Chondrocyte (in vitro differentiated cells): Measurements from ENCODE around the gene SNRK. TPM values are rescaled to one million over a fixed set of nuclear protein-coding genes. Genes with fewer than 3 reads are reported as not detected.

Experiments used
- DNase-seq: peaks from one replicate; pipeline ENCODE4 v3.0.0; 2021; ENCODE audit warnings: mixed read lengths, low spot score
- H3K27ac Mint-ChIP-seq: one replicate; pipeline ENCODE4 v1.8.0; 2021; ENCODE audit warnings: mild to moderate bottlenecking, moderate library complexity, mixed read lengths; ENCODE audit not compliant: unreplicated experiment
- H3K27me3 Mint-ChIP-seq: 2 replicates; pipeline ENCODE4 v1.8.0; 2021; ENCODE audit warnings: low read depth, mixed read lengths
- H3K36me3 Mint-ChIP-seq: 2 replicates; pipeline ENCODE4 v1.8.0; 2021; ENCODE audit warnings: low read depth, mixed read lengths
- H3K4me1 Mint-ChIP-seq: 2 replicates; pipeline ENCODE4 v1.8.0; 2021; ENCODE audit warnings: low read depth, mild to moderate bottlenecking, mixed read lengths
- H3K4me3 Mint-ChIP-seq: one replicate; pipeline ENCODE4 v1.8.0; 2021; ENCODE audit warnings: mild to moderate bottlenecking, moderate library complexity, mixed read lengths; ENCODE audit not compliant: unreplicated experiment
- H3K9me3 Mint-ChIP-seq: 2 replicates; pipeline ENCODE4 v1.8.0; 2021; ENCODE audit warnings: low read depth, mixed read lengths
- total RNA-seq: library from RNA; stranded (reverse); gene quantifications from 3 replicates; pipeline ENCODE4 v1.2.1, GENCODE V29; 2021
- TF ChIP-seq, protein P1 (sequence below): fragments of 200-600 bp; sonication (generic); IDR thresholded peaks from 2 replicates; pipeline ENCODE4 v1.5.0; 2021; ENCODE audit warnings: antibody characterized with exemption, mild to moderate bottlenecking, moderate library complexity

Gene SNRK
- total RNA-seq, 1 donor from 2014 or later, result 18.1 TPM

GRCh38 chr3:43331381-43331780, 45.0 kb downstream of the SNRK start:
- Mint-ChIP-seq H3K27me3 (no peaks in the 10 kb centered on the region), H3K27ac (no peak overlapping the region)
- DNase-seq, result no peak

GRCh38 chr3:43334976-43335375, 48.6 kb downstream of the SNRK start:
- Mint-ChIP-seq H3K36me3 (peaks cover 38% of the 10 kb centered on the region), H3K27ac (no peak overlapping the region), H3K9me3 (peaks cover 26% of the 10 kb centered on the region), H3K4me3 (no peak overlapping the region), H3K4me1 (no peaks in the 10 kb centered on the region), H3K27me3 (no peaks in the 10 kb centered on the region)
- TF ChIP-seq, protein P1, sequence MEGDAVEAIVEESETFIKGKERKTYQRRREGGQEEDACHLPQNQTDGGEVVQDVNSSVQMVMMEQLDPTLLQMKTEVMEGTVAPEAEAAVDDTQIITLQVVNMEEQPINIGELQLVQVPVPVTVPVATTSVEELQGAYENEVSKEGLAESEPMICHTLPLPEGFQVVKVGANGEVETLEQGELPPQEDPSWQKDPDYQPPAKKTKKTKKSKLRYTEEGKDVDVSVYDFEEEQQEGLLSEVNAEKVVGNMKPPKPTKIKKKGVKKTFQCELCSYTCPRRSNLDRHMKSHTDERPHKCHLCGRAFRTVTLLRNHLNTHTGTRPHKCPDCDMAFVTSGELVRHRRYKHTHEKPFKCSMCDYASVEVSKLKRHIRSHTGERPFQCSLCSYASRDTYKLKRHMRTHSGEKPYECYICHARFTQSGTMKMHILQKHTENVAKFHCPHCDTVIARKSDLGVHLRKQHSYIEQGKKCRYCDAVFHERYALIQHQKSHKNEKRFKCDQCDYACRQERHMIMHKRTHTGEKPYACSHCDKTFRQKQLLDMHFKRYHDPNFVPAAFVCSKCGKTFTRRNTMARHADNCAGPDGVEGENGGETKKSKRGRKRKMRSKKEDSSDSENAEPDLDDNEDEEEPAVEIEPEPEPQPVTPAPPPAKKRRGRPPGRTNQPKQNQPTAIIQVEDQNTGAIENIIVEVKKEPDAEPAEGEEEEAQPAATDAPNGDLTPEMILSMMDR, result no peak
- no peak for DNase-seq

More at GRCh38 chr3:43331381-43331780, 45.0 kb downstream of the SNRK start:
- peaks cover 20% of the 10 kb centered on the region for H3K36me3 Mint-ChIP-seq
- H3K4me3 Mint-ChIP-seq, result no peak overlapping the region
- H3K4me1 Mint-ChIP-seq, result peaks cover 23% of the 10 kb centered on the region
- TF ChIP-seq, protein P1, result no peak
- peaks cover 12% of the 10 kb centered on the region for H3K9me3 Mint-ChIP-seq

DNA sequence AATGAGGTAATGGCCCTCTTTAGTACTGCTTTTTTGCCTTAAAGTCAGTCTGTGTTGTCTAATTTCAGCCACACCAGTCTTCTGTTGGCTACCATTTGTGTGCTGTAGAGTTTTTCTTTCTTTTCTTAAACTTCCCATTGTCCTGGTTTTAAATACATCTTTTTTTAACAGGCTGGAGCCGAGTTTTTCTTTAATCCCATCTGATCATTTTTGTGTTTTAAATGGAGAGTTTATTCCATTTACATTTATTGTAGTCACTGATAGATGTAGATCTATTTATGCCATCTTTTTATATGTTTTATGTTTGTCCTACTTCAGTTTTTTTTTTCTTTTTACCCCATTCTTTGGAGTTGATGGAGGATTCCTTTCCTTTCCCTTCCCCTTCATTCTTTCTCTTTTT, 49.5 kb downstream of the SNRK start:
- TF ChIP-seq, protein P1, result no peak
- H3K27me3 Mint-ChIP-seq, result no peaks in the 10 kb centered on the region
- no peak overlapping the region for H3K4me3 Mint-ChIP-seq
- no peaks in the 10 kb centered on the region for H3K4me1 Mint-ChIP-seq
- no peak overlapping the region for H3K27ac Mint-ChIP-seq
- no peak for DNase-seq
- H3K9me3 Mint-ChIP-seq, result peaks cover 26% of the 10 kb centered on the region
- H3K36me3 Mint-ChIP-seq, result peaks cover 44% of the 10 kb centered on the region

- Mint-ChIP-seq H3K36me3 (peaks cover 52% of the 10 kb centered on the region), H3K4me3 (no peak overlapping the region), H3K4me1 (no peaks in the 10 kb centered on the region), H3K27me3 (no peaks in the 10 kb centered on the region), H3K9me3 (peaks cover 26% of the 10 kb centered on the region), H3K27ac (peak overlapping the region; percentile 32)
- no peak for DNase-seq
- TF ChIP-seq, protein P1, result no peak
Measured at GRCh38 chr3:43338295-43338694, 52.0 kb downstream of the SNRK start.

GRCh38 chr3:43340403-43340802, 54.1 kb downstream of the SNRK start:
- peaks cover 51% of the 10 kb centered on the region for H3K36me3 Mint-ChIP-seq

More at GRCh38 chr3:43340403-43340802, 54.1 kb downstream of the SNRK start:
- no peak overlapping the region for H3K27ac Mint-ChIP-seq
- H3K4me1 Mint-ChIP-seq, result peaks cover 3% of the 10 kb centered on the region
- H3K27me3 Mint-ChIP-seq, result no peaks in the 10 kb centered on the region
- TF ChIP-seq, protein P1, result no peak
- no peak for DNase-seq
- no peak overlapping the region for H3K4me3 Mint-ChIP-seq
- H3K9me3 Mint-ChIP-seq, result peaks cover 22% of the 10 kb centered on the region
